Right lobe of liver (tissue), 6 donors: ENCODE data around the gene B9D1. TPM values are rescaled to one million over a fixed set of nuclear protein-coding genes. Genes with fewer than 3 reads are reported as not detected.

Source experiments
- ATAC-seq, 4 donors: fragments of 200-7000 bp; cut with Tn5 transposase; one replicate each; pipeline ENCODE4 v1.9.1; 2020; ENCODE audit warnings: mild to moderate bottlenecking in 4 of 4, moderate library complexity in 4 of 4
- DNase-seq, 3 donors: peaks; one replicate each; pipeline ENCODE4 v3.0.0-alpha.2; 2020
- H3K27ac ChIP-seq, 3 donors: fragments of 200-600 bp; one replicate each; pipeline ENCODE4 v1.8.0; 2022
- H3K27me3 ChIP-seq, 2 donors: fragments of 200-600 bp; one replicate each; pipeline ENCODE4 v1.8.0; 2022
- H3K36me3 ChIP-seq, 4 donors: fragments of 200-600 bp; sonication (generic) in 1 of 4; one replicate each; pipeline versions ENCODE4 v1.5.1 to v1.8.0; 2017 to 2022; ENCODE audit warnings: control low read depth in 1 of 4
- H3K4me1 ChIP-seq, 4 donors: fragments of 200-600 bp; sonication (generic) in 1 of 4; one replicate each; pipeline versions ENCODE4 v1.5.1 to v1.8.0; 2017 to 2022; ENCODE audit warnings: control low read depth in 1 of 4
- H3K4me3 ChIP-seq, 3 donors: fragments of 200-600 bp; one replicate each; pipeline ENCODE4 v1.8.0; 2022
- H3K9me3 ChIP-seq, 4 donors: fragments of 200-600 bp; sonication (generic) in 1 of 4; one replicate each; pipeline versions ENCODE4 v1.5.1 to v1.8.0; 2017 to 2022; ENCODE audit warnings: control low read depth in 1 of 4
- CTCF ChIP-seq, 4 donors: fragments of 200-600 bp in 3 of 4; fragments of 450-650 bp in 1 of 4; IDR thresholded peaks; one replicate each; pipeline versions ENCODE4 v1.5.1 to v1.8.0; 2016 to 2022; ENCODE audit warnings: antibody characterized with exemption in 4 of 4, mild to moderate bottlenecking in 2 of 4
- POLR2A ChIP-seq: fragments of 450-650 bp; IDR thresholded peaks from one replicate; pipeline ENCODE4 v1.6.1; 2017; ENCODE audit warnings: antibody characterized with exemption, mild to moderate bottlenecking
- WGBS: methylation state at CpG from one replicate; pipeline ENCODE4 v1.1.6; 2018; ENCODE audit warnings: low coverage, low lambda C conversion rate; ENCODE audit not compliant: insufficient coverage; ENCODE audit errors: missing lambda C conversion rate; 5-methylcytosine and 5-hydroxymethylcytosine counted together
- intact Hi-C, 2 donors: fragments of 100-400 bp; cut with DNase I; formaldehyde crosslinking; loops; one replicate each; pipeline versions ENCODE4 v1.11.2 to v1.14.1; 2022
- total RNA-seq, 6 experiments: library from RNA; depleted of rRNA in 2 of 6; stranded (reverse); fragments of >200 nt in 2 of 6; fragmentation: NEBNext Ultra II Directional in 3 of 6; extraction: Animal tissue kit (Norgen Biotek cat#: 25700) in 3 of 6; gene quantifications; one replicate each; pipeline versions ENCODE4 v1.1.0 to v1.2.4, GENCODE V29; 2016 to 2023
- donor health status: DM: no; HTN: yes; CAD: no.
- donor health status: DM: no; HTN: no; CAD: no.
- donor health status: DM: no; HTN: no; CAD: no.
- donor health status: DM: no; HTN: yes; CAD: no.
- donor health status: DM: no; HTN: yes; CAD: no.

B9D1 gene
- total RNA-seq, 6 experiments from 2014 or later = 2.3 to 27.9 (median 5.7) TPM

GRCh38 chr17:19313066-19313745 is 49.3 kb downstream of the B9D1 start:
- H3K4me1 ChIP-seq = peaks cover 0 to 6% (median 3%) of the 10 kb centered on the region in 4 donors
- H3K9me3 ChIP-seq = no peaks in the 10 kb centered on the region
- no peaks in the 10 kb centered on the region for H3K27me3 ChIP-seq
- peaks cover 0 to 8% (median 2%) of the 10 kb centered on the region in 4 donors for H3K36me3 ChIP-seq
- WGBS = 80% methylated on average over 1 of the region's 13 CpGs
- TF ChIP-seq CTCF (IDR thresholded peaks at IDR 0.05) (no peak), POLR2A (no peak)
- intact Hi-C loops = no loop called here
- H3K27ac ChIP-seq = no peak overlapping the region
- H3K4me3 ChIP-seq = no peak overlapping the region
- no peak for ATAC-seq
- DNase-seq = peak in 2 of 3 donors; percentile 12 to 25

GRCh38 chr17:19312406-19312805 is 50.1 kb downstream of the B9D1 start:
- Histone ChIP-seq H3K27ac (no peak overlapping the region), H3K9me3 (no peaks in the 10 kb centered on the region), H3K4me3 (no peak overlapping the region), H3K27me3 (no peaks in the 10 kb centered on the region), H3K36me3 (peaks cover 0 to 8% (median 2%) of the 10 kb centered on the region in 4 donors), H3K4me1 (no peaks in the 10 kb centered on the region)
- intact Hi-C loops = no loop called here
- 83% methylated on average over 1 of the region's 7 CpGs for WGBS
- TF ChIP-seq CTCF (IDR thresholded peaks at IDR 0.05) (no peak), POLR2A (no peak)
- ATAC-seq (no peak), DNase-seq (peak in 2 of 3 donors; percentile 11 to 37)

- no peak overlapping the region for H3K4me3 ChIP-seq
- no peak for TF ChIP-seq POLR2A
- no peak for TF ChIP-seq CTCF (IDR thresholded peaks at IDR 0.05)
- no peaks in the 10 kb centered on the region for H3K9me3 ChIP-seq
- ATAC-seq (peak; percentile 29 to 66 (median 38)), DNase-seq (peak in 2 of 3 donors; percentile 7)
- H3K27me3 ChIP-seq = no peaks in the 10 kb centered on the region
- no peak overlapping the region for H3K27ac ChIP-seq
- WGBS = 66% methylated on average over 5 of the region's 6 CpGs
- intact Hi-C loops = no loop called here
- peaks cover 0 to 8% (median 2%) of the 10 kb centered on the region in 4 donors for H3K36me3 ChIP-seq
- no peaks in the 10 kb centered on the region for H3K4me1 ChIP-seq
Observed at GRCh38 chr17:19311421-19312215, 50.9 kb downstream of the B9D1 start.

- ATAC-seq (no peak), DNase-seq (peak in 1 of 3 donors; percentile 1)
- no peak overlapping the region for H3K4me3 ChIP-seq
- H3K27ac ChIP-seq = no peak overlapping the region
- H3K4me1 ChIP-seq = no peaks in the 10 kb centered on the region
- 98% methylated on average over 5 of the region's 5 CpGs for WGBS
- H3K9me3 ChIP-seq = no peaks in the 10 kb centered on the region
- TF ChIP-seq CTCF (IDR thresholded peaks at IDR 0.05) (no peak), POLR2A (no peak)
- no peaks in the 10 kb centered on the region for H3K27me3 ChIP-seq
- peaks cover 0 to 8% (median 2%) of the 10 kb centered on the region in 4 donors for H3K36me3 ChIP-seq
- intact Hi-C loops = no loop called here
Observed at GRCh38 chr17:19311016-19311415, 51.5 kb downstream of the B9D1 start.
